ENCODE measurements around the gene APOE. TPM values are rescaled to one million over a fixed set of nuclear protein-coding genes. Genes with fewer than 3 reads are reported as not detected.

The APOE gene
- total and polyA plus RNA-seq, 2 of the 13 experiments (the other 11 are each of a cell fraction or from before 2014, with no cell fraction given) = 1,328 to 1,470 TPM

DNA sequence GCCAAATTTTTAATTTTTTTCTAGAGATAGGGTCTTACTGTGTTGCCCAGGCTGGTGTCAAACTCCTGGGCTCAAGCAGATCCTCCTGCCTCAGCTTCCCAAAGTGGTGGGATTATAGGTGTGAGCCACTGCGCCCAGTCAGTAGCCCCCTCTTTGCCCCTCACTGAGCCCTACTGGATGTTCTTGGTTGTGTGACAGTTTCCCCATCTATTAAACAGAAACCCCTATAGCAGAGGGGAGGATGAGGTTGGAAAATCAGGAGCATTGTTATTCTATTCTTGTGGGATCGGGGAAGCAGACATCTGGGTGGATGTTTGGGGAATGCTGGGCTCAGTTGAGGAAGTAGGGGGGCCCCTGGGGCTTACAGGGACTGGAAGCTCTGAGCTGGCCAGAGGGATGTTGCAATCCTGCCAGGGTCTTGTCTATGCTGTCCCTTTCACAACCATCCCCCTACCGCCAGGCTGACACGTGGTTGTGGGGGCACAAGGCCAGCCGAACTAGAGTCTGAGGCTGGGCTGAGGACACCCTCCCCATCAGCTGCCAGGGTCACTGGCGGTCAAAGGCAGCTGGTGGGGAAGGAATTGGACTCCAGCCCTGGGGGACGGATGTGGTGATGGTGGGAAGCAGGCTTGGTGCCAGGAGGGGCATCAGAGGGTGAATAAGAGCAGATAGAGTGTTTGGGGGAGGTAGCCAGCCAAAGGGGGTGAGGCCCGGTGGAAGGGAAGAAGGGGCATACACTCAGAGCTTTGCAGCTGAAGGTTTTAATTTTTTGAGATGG is 19.7 kb downstream of the APOE start (continued):
- TF ChIP-seq ISX (CRISPR knock-in tag; conservative IDR thresholded peaks at IDR 0.05) (no peak), ZNF768 (CRISPR knock-in tag; IDR thresholded peaks at IDR 0.05) (peak; percentile 63), ZSCAN29 (CRISPR knock-in tag; conservative IDR thresholded peaks at IDR 0.05) (peak; percentile 100), BRD4 (CRISPR knock-in tag; IDR thresholded peaks at IDR 0.05) (peak; percentile 95), REL (CRISPR knock-in tag; conservative IDR thresholded peaks at IDR 0.05) (no peak), CSRNP2 (CRISPR knock-in tag; conservative IDR thresholded peaks at IDR 0.05; ENCODE audit: low read depth) (no peak), ZKSCAN5 (CRISPR knock-in tag; IDR thresholded peaks at IDR 0.05) (no peak), LCORL (IDR thresholded peaks at IDR 0.05) (peak; percentile 61; the same call in 1 of the 2 replicates), LCORL (CRISPR knock-in tag; IDR thresholded peaks at IDR 0.05) (peak; percentile 99), POGZ (CRISPR knock-in tag; IDR thresholded peaks at IDR 0.05) (peak; percentile 90), GATA4 (IDR thresholded peaks at IDR 0.05; ENCODE audit: borderline replicate concordance, low read depth) (peak; percentile 62; the same call in 1 of the 2 replicates), STAT5B (CRISPR knock-in tag; IDR thresholded peaks at IDR 0.05) (no peak), E2F1 (CRISPR knock-in tag; IDR thresholded peaks at IDR 0.05) (peak; percentile 38; the same call in 1 of the 2 replicates)
- TF ChIP-seq, protein P1, sequence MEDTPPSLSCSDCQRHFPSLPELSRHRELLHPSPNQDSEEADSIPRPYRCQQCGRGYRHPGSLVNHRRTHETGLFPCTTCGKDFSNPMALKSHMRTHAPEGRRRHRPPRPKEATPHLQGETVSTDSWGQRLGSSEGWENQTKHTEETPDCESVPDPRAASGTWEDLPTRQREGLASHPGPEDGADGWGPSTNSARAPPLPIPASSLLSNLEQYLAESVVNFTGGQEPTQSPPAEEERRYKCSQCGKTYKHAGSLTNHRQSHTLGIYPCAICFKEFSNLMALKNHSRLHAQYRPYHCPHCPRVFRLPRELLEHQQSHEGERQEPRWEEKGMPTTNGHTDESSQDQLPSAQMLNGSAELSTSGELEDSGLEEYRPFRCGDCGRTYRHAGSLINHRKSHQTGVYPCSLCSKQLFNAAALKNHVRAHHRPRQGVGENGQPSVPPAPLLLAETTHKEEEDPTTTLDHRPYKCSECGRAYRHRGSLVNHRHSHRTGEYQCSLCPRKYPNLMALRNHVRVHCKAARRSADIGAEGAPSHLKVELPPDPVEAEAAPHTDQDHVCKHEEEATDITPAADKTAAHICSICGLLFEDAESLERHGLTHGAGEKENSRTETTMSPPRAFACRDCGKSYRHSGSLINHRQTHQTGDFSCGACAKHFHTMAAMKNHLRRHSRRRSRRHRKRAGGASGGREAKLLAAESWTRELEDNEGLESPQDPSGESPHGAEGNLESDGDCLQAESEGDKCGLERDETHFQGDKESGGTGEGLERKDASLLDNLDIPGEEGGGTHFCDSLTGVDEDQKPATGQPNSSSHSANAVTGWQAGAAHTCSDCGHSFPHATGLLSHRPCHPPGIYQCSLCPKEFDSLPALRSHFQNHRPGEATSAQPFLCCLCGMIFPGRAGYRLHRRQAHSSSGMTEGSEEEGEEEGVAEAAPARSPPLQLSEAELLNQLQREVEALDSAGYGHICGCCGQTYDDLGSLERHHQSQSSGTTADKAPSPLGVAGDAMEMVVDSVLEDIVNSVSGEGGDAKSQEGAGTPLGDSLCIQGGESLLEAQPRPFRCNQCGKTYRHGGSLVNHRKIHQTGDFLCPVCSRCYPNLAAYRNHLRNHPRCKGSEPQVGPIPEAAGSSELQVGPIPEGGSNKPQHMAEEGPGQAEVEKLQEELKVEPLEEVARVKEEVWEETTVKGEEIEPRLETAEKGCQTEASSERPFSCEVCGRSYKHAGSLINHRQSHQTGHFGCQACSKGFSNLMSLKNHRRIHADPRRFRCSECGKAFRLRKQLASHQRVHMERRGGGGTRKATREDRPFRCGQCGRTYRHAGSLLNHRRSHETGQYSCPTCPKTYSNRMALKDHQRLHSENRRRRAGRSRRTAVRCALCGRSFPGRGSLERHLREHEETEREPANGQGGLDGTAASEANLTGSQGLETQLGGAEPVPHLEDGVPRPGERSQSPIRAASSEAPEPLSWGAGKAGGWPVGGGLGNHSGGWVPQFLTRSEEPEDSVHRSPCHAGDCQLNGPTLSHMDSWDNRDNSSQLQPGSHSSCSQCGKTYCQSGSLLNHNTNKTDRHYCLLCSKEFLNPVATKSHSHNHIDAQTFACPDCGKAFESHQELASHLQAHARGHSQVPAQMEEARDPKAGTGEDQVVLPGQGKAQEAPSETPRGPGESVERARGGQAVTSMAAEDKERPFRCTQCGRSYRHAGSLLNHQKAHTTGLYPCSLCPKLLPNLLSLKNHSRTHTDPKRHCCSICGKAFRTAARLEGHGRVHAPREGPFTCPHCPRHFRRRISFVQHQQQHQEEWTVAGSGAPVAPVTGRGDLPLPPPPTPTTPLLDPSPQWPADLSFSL (CRISPR knock-in tag; IDR thresholded peaks at IDR 0.05) = no peak; the same call in 1 of the 2 replicates
- TF ChIP-seq, protein P2, sequence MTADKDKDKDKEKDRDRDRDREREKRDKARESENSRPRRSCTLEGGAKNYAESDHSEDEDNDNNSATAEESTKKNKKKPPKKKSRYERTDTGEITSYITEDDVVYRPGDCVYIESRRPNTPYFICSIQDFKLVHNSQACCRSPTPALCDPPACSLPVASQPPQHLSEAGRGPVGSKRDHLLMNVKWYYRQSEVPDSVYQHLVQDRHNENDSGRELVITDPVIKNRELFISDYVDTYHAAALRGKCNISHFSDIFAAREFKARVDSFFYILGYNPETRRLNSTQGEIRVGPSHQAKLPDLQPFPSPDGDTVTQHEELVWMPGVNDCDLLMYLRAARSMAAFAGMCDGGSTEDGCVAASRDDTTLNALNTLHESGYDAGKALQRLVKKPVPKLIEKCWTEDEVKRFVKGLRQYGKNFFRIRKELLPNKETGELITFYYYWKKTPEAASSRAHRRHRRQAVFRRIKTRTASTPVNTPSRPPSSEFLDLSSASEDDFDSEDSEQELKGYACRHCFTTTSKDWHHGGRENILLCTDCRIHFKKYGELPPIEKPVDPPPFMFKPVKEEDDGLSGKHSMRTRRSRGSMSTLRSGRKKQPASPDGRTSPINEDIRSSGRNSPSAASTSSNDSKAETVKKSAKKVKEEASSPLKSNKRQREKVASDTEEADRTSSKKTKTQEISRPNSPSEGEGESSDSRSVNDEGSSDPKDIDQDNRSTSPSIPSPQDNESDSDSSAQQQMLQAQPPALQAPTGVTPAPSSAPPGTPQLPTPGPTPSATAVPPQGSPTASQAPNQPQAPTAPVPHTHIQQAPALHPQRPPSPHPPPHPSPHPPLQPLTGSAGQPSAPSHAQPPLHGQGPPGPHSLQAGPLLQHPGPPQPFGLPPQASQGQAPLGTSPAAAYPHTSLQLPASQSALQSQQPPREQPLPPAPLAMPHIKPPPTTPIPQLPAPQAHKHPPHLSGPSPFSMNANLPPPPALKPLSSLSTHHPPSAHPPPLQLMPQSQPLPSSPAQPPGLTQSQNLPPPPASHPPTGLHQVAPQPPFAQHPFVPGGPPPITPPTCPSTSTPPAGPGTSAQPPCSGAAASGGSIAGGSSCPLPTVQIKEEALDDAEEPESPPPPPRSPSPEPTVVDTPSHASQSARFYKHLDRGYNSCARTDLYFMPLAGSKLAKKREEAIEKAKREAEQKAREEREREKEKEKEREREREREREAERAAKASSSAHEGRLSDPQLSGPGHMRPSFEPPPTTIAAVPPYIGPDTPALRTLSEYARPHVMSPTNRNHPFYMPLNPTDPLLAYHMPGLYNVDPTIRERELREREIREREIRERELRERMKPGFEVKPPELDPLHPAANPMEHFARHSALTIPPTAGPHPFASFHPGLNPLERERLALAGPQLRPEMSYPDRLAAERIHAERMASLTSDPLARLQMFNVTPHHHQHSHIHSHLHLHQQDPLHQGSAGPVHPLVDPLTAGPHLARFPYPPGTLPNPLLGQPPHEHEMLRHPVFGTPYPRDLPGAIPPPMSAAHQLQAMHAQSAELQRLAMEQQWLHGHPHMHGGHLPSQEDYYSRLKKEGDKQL (CRISPR knock-in tag; IDR thresholded peaks at IDR 0.05; ENCODE audit: low read depth) = peak; percentile 95

Data from HepG2 (cell line).